Common myeloid progenitor, CD34-positive (primary cell): ENCODE data around the gene CELF2.

Experiments
- CTCF ChIA-PET: fragments of 350-600 bp; sonication (Branson Sonifier 250); formaldehyde crosslinking; loops from one replicate; lab custom pipeline; 2021; ENCODE audit warnings: antibody characterized with exemption; lab: Charles Lee
- POLR2A ChIA-PET: fragments of 350-600 bp; sonication (Branson Sonifier 250); formaldehyde crosslinking; loops from one replicate; lab custom pipeline; 2021; ENCODE audit warnings: antibody characterized with exemption; lab: Charles Lee
- DNase-seq, 3 donors: peaks; one replicate each; pipeline versions ENCODE4 v3.0.0 to v3.0.0-alpha.2; 2013
- H3K27ac ChIP-seq, 2 experiments: 1 replicate in 1 of 2; 2 replicates in 1 of 2; pipeline ENCODE4 v1.7.0; 2013; ENCODE audit warnings: inconsistent platforms in 2 of 2, low read length in 2 of 2, mild to moderate bottlenecking in 2 of 2, low read depth in 1 of 2, moderate library complexity in 1 of 2; ENCODE audit not compliant: severe bottlenecking in 2 of 2, insufficient read depth in 1 of 2, poor library complexity in 1 of 2
- H3K27me3 ChIP-seq, 5 experiments: replicated peaks in 2 of 5; 1 replicate in 3 of 5; 2 replicates in 2 of 5; pipeline versions ENCODE4 v1.6.1 to v1.7.0; 2013; ENCODE audit warnings: low read length in 4 of 5, mild to moderate bottlenecking in 2 of 5, moderate library complexity in 2 of 5, inconsistent platforms in 1 of 5; ENCODE audit not compliant: insufficient read depth in 5 of 5, control insufficient read depth in 4 of 5
- H3K36me3 ChIP-seq, 4 experiments: 1 replicate in 2 of 4; 2 replicates in 2 of 4; pipeline versions ENCODE4 v1.6.1 to v1.7.0; 2013; ENCODE audit warnings: low read length in 3 of 4, control low read depth in 1 of 4, mild to moderate bottlenecking in 1 of 4; ENCODE audit not compliant: control insufficient read depth in 4 of 4, insufficient read depth in 4 of 4
- H3K4me1 ChIP-seq, 4 experiments: 1 replicate in 3 of 4; 2 replicates in 1 of 4; pipeline versions ENCODE4 v1.6.1 to v1.7.1; 2013; ENCODE audit warnings: low read length in 3 of 4, mild to moderate bottlenecking in 3 of 4, control low read depth in 1 of 4, inconsistent platforms in 1 of 4, moderate library complexity in 1 of 4; ENCODE audit not compliant: control insufficient read depth in 4 of 4, insufficient read depth in 4 of 4; ENCODE audit errors: control extremely low read depth in 1 of 4
- H3K4me3 ChIP-seq, 7 experiments: 1 replicate in 4 of 7; 2 replicates in 3 of 7; pipeline versions ENCODE4 v1.5.1 to v1.7.0; 2013; ENCODE audit warnings: mild to moderate bottlenecking in 7 of 7, low read length in 6 of 7, moderate library complexity in 6 of 7, inconsistent platforms in 2 of 7, low read depth in 2 of 7, control low read depth in 1 of 7; ENCODE audit not compliant: insufficient read depth in 4 of 7, control insufficient read depth in 1 of 7; ENCODE audit errors: extremely low read depth in 1 of 7
- H3K9me3 ChIP-seq, 5 experiments: 1 replicate in 4 of 5; 2 replicates in 1 of 5; pipeline versions ENCODE4 v1.6.1 to v1.7.1; 2013; ENCODE audit warnings: low read length in 4 of 5, mild to moderate bottlenecking in 2 of 5, inconsistent platforms in 1 of 5, low read depth in 1 of 5, moderate library complexity in 1 of 5; ENCODE audit not compliant: control insufficient read depth in 4 of 5, insufficient read depth in 2 of 5; ENCODE audit errors: control extremely low read depth in 1 of 5
- WGBS: methylation state at CpG from one replicate; pipeline ENCODE4 v1.1.5; 2013; ENCODE audit not compliant: insufficient coverage; 5-methylcytosine and 5-hydroxymethylcytosine counted together

The CELF2 gene

GRCh38 chr10:11043446-11044127 lies 25.9 kb downstream of the CELF2 start:
- WGBS: 99% methylated on average over 23 of the region's 23 CpGs
- Histone ChIP-seq H3K36me3 (no peaks in the 10 kb centered on the region), H3K9me3 (no peaks in the 10 kb centered on the region), H3K27ac (no peak overlapping the region), H3K4me1 (no peaks in the 10 kb centered on the region), H3K4me3 (no peak overlapping the region), H3K27me3 (no peaks in the 10 kb centered on the region)
- DNase-seq: no peak
- ChIA-PET POLR2A (no interaction called here), CTCF (interaction anchor here (0.6 kb wide), 1 partner anchor 87 kb away, joined by 3 read pairs; no protein-coding TSS in a partner anchor)

- no peaks in the 10 kb centered on the region for H3K27me3 ChIP-seq
- ChIA-PET CTCF (interaction anchor here (1.8 kb wide), 1 partner anchor 10 kb away, joined by 7 read pairs; no protein-coding TSS in a partner anchor), POLR2A (no interaction called here)
- H3K4me1 ChIP-seq: no peaks in the 10 kb centered on the region
- H3K27ac ChIP-seq: no peak overlapping the region
- WGBS: no CpG with 5 or more reads among the region's 3 CpGs
- no peak for DNase-seq
- H3K4me3 ChIP-seq: no peak overlapping the region
- no peaks in the 10 kb centered on the region for H3K9me3 ChIP-seq
- no peaks in the 10 kb centered on the region for H3K36me3 ChIP-seq
Measured at GRCh38 chr10:11045487-11045886, 27.8 kb downstream of the CELF2 start.

DNA sequence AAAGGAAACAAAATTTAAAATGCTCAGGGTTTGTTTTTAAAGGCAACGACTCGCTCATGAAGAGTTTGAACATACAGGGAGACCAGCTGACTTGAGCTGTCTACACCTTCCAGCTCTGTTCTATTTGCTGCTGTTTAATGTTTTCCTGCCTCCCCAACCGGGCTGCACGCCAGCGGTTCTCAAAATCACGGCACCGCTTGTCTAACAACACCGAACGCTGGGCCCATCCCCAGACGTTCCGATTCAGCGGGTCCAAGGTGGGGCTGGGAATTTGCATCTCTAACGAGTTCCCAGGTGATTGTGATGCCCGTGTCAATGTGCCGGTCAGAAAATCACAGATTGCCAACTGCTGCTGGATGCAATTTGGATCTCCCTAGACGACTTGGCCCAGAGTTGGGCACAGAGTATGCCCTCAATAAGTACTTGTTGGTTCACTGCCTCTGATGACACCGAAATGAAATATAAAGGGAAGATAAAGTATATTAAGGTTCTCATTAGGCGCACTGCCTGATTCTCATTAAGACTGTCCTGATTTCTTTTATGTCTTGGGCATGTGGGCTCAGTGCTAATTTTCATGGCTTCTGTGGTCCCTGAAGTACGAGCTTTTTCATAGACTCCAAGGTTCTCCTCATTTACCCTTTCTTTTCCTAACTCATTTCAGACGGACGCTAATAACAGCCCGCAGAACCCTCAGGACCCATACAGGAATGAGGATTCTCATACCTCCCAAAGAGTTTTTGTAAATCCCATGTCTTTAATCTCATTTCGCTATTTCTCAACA lies 28.5 kb downstream of the CELF2 start:
- Histone ChIP-seq H3K4me1 (no peaks in the 10 kb centered on the region), H3K4me3 (no peak overlapping the region), H3K9me3 (no peaks in the 10 kb centered on the region), H3K36me3 (no peaks in the 10 kb centered on the region), H3K27ac (no peak overlapping the region), H3K27me3 (no peaks in the 10 kb centered on the region)
- DNase-seq: no peak
- ChIA-PET POLR2A (no interaction called here), CTCF (interaction anchor here (1.8 kb wide), 1 partner anchor 11 kb away, joined by 7 read pairs; no protein-coding TSS in a partner anchor)
- 98% methylated on average over 22 of the region's 23 CpGs for WGBS

GRCh38 chr10:11046776-11047160 lies 29.1 kb downstream of the CELF2 start:
- ChIA-PET POLR2A (no interaction called here), CTCF (interaction anchor here (1.8 kb wide), 1 partner anchor 11 kb away, joined by 7 read pairs; no protein-coding TSS in a partner anchor)
- no peak for DNase-seq
- Histone ChIP-seq H3K27me3 (no peaks in the 10 kb centered on the region), H3K27ac (no peak overlapping the region), H3K36me3 (no peaks in the 10 kb centered on the region), H3K4me3 (no peak overlapping the region), H3K4me1 (no peaks in the 10 kb centered on the region), H3K9me3 (no peaks in the 10 kb centered on the region)
- 100% methylated on average over 2 of the region's 5 CpGs for WGBS

GRCh38 chr10:11048707-11049278 lies 31.1 kb downstream of the CELF2 start:
- H3K4me1 ChIP-seq: no peaks in the 10 kb centered on the region
- no peaks in the 10 kb centered on the region for H3K27me3 ChIP-seq
- H3K27ac ChIP-seq: no peak overlapping the region
- H3K9me3 ChIP-seq: no peaks in the 10 kb centered on the region
- no peaks in the 10 kb centered on the region for H3K36me3 ChIP-seq
- no peak for DNase-seq
- CTCF ChIA-PET: no interaction called here
- POLR2A ChIA-PET: no interaction called here
- WGBS: 100% methylated on average over 1 of the region's 1 CpG
- H3K4me3 ChIP-seq: no peak overlapping the region

- Histone ChIP-seq H3K27ac (no peak overlapping the region), H3K4me3 (no peak overlapping the region), H3K9me3 (no peaks in the 10 kb centered on the region), H3K36me3 (no peaks in the 10 kb centered on the region), H3K4me1 (no peaks in the 10 kb centered on the region), H3K27me3 (no peaks in the 10 kb centered on the region)
- POLR2A ChIA-PET: no interaction called here
- CTCF ChIA-PET: no interaction called here
- no peak for DNase-seq
- 94% methylated on average over 3 of the region's 5 CpGs for WGBS
Measured at GRCh38 chr10:11049806-11050205, 32.1 kb downstream of the CELF2 start.
